Calu3 (cell line): Measurements from ENCODE around the gene DLGAP1. TPM values are rescaled to one million over a fixed set of nuclear protein-coding genes. Genes with fewer than 3 reads are reported as not detected.

ENCODE experiments used
- BruUV-seq: library from RNA; stranded (reverse); fragments of 400-500 nt; replicated peaks from 2 replicates; lab custom pipeline; 2021; lab: Mats Ljungman, UMichigan
- CTCF ChIA-PET: fragments of 300-600 bp; sonication (Branson Sonifier 250); formaldehyde crosslinking; loops from one replicate; lab custom pipeline; 2022; ENCODE audit warnings: antibody characterized with exemption; lab: Charles Lee
- DNase-seq: peaks from one replicate; pipeline ENCODE4 v3.0.0; 2022
- H3K27ac Mint-ChIP-seq: one replicate; pipeline ENCODE4 v1.8.0; 2022; ENCODE audit warnings: mixed read lengths; ENCODE audit not compliant: unreplicated experiment
- H3K27me3 Mint-ChIP-seq: one replicate; pipeline ENCODE4 v1.8.0; 2022; ENCODE audit warnings: mixed read lengths; ENCODE audit not compliant: unreplicated experiment
- H3K36me3 Mint-ChIP-seq: one replicate; pipeline ENCODE4 v1.8.0; 2022; ENCODE audit warnings: mild to moderate bottlenecking, moderate library complexity, mixed read lengths; ENCODE audit not compliant: insufficient read depth, unreplicated experiment
- H3K4me1 Mint-ChIP-seq: one replicate; pipeline ENCODE4 v1.8.0; 2022; ENCODE audit warnings: mild to moderate bottlenecking, low read depth, mixed read lengths; ENCODE audit not compliant: unreplicated experiment
- H3K4me3 Mint-ChIP-seq: one replicate; pipeline ENCODE4 v1.8.0; 2022; ENCODE audit warnings: mild to moderate bottlenecking, low read depth, moderate library complexity, mixed read lengths; ENCODE audit not compliant: unreplicated experiment
- H3K9me3 Mint-ChIP-seq: one replicate; pipeline ENCODE4 v1.8.0; 2022; ENCODE audit warnings: low read depth, mixed read lengths; ENCODE audit not compliant: unreplicated experiment
- CTCF ChIP-seq: fragments of 200-600 bp; IDR thresholded peaks from one replicate; pipeline ENCODE4 v1.8.0; 2022; ENCODE audit warnings: antibody characterized with exemption; ENCODE audit not compliant: unreplicated experiment
- intact Hi-C: fragments of 100-400 bp; cut with micrococcal nuclease; formaldehyde crosslinking; loops from one replicate; pipeline ENCODE4 v1.10.0; 2022; ENCODE audit not compliant: unreplicated experiment
- total RNA-seq: library from RNA; stranded (reverse); gene quantifications from 2 replicates; pipeline ENCODE4 v1.2.3, GENCODE V29; 2022

DLGAP1 gene
- total RNA-seq, 1 experiment from 2014 or later, result 9.0 TPM

GRCh38 chr18:4181882-4182568 lies 273.1 kb downstream of the DLGAP1 start:
- no TSS peak for BruUV-seq
- H3K4me3 Mint-ChIP-seq, result no peak overlapping the region
- intact Hi-C loops, result loop anchor here (10.0 kb wide), 2 partner anchors 843 to 873 kb away; no protein-coding TSS in a partner anchor
- no peak for DNase-seq
- H3K4me1 Mint-ChIP-seq, result no peaks in the 10 kb centered on the region
- no peaks in the 10 kb centered on the region for H3K27me3 Mint-ChIP-seq
- CTCF ChIA-PET, result no interaction called here
- H3K36me3 Mint-ChIP-seq, result no peaks in the 10 kb centered on the region
- H3K9me3 Mint-ChIP-seq, result peaks cover 3% of the 10 kb centered on the region
- TF ChIP-seq CTCF, result no peak
- no peak overlapping the region for H3K27ac Mint-ChIP-seq

GRCh38 chr18:4181086-4181485 lies 274.0 kb downstream of the DLGAP1 start:
- CTCF ChIA-PET, result no interaction called here
- no peak for DNase-seq
- no TSS peak for BruUV-seq
- Mint-ChIP-seq H3K36me3 (no peaks in the 10 kb centered on the region), H3K9me3 (no peaks in the 10 kb centered on the region), H3K4me3 (no peak overlapping the region), H3K4me1 (no peaks in the 10 kb centered on the region), H3K27ac (no peak overlapping the region), H3K27me3 (peaks cover 2% of the 10 kb centered on the region)
- intact Hi-C loops, result loop anchor here (10.0 kb wide), 2 partner anchors 844 to 874 kb away; no protein-coding TSS in a partner anchor
- no peak for TF ChIP-seq CTCF

- no peak for TF ChIP-seq CTCF
- Mint-ChIP-seq H3K4me3 (no peak overlapping the region), H3K9me3 (no peaks in the 10 kb centered on the region), H3K36me3 (no peaks in the 10 kb centered on the region), H3K27me3 (peaks cover 8% of the 10 kb centered on the region), H3K27ac (no peak overlapping the region), H3K4me1 (no peaks in the 10 kb centered on the region)
- intact Hi-C loops, result no loop called here
- DNase-seq, result no peak
- CTCF ChIA-PET, result no interaction called here
- BruUV-seq, result no TSS peak
These were observed 282.7 kb downstream of the DLGAP1 start for GRCh38 chr18:4172196-4173100.

GRCh38 chr18:4157352-4157751 lies 297.8 kb downstream of the DLGAP1 start:
- Mint-ChIP-seq H3K36me3 (no peaks in the 10 kb centered on the region), H3K27ac (no peak overlapping the region), H3K4me1 (no peaks in the 10 kb centered on the region), H3K9me3 (no peaks in the 10 kb centered on the region), H3K4me3 (no peak overlapping the region), H3K27me3 (peaks cover 13% of the 10 kb centered on the region)
- no peak for DNase-seq
- CTCF ChIA-PET, result no interaction called here
- intact Hi-C loops, result no loop called here
- TF ChIP-seq CTCF, result no peak
- BruUV-seq, result no TSS peak
